ENCODE measurements around the gene TLN1. TPM values are rescaled to one million over a fixed set of nuclear protein-coding genes. Genes with fewer than 3 reads are reported as not detected.
A peak's percentile ranks its signal among the peaks of the same experiment; 100 is the strongest.

TLN1 gene
- total and polyA plus RNA-seq, 2 of the 4 experiments (the other 2 are of a cell fraction): 228 to 346 TPM

- POLR2A ChIA-PET (ENCODE audit: unreplicated experiment): no interaction called here
Observed at GRCh38 chr9:35734096-35734495, 2.1 kb upstream of the TLN1 start.

More at GRCh38 chr9:35734096-35734495, 2.1 kb upstream of the TLN1 start:
- Histone ChIP-seq H2BK15ac (ENCODE audit: low read depth, low read length) (no peak overlapping the region), H3K14ac (replicated peaks; ENCODE audit: low read depth, low read length) (no peak overlapping the region), H4K5ac (ENCODE audit: low read depth, low read length) (no peak overlapping the region), H2BK20ac (ENCODE audit: low read depth, low read length) (no peak overlapping the region), H2AK5ac (ENCODE audit: low read depth, low read length) (no peak overlapping the region), H3K27me3 (ENCODE audit: control insufficient read depth, insufficient read depth, low read length) (no peaks in the 10 kb centered on the region), H3K4me2 (ENCODE audit: low read depth, low read length) (no peak overlapping the region), H4K91ac (ENCODE audit: insufficient read depth, low read depth, low read length) (no peak overlapping the region), H2AFZ (replicated peaks; ENCODE audit: low read length, poor library complexity) (no peak overlapping the region), H3K18ac (ENCODE audit: low read depth, low read length) (no peak overlapping the region), H3K9ac (ENCODE audit: low read depth, low read length) (no peak overlapping the region), H2BK120ac (ENCODE audit: low read depth, low read length) (no peak overlapping the region), H3K4me3 (ENCODE audit: insufficient read depth, low read depth, low read length) (no peak overlapping the region), H2BK5ac (ENCODE audit: low read depth, low read length, poor library complexity, severe bottlenecking) (no peak overlapping the region), H3K9me3 (ENCODE audit: control insufficient read depth, insufficient read depth, low read length) (no peaks in the 10 kb centered on the region), H3K27ac (ENCODE audit: insufficient read depth, low read length) (no peak overlapping the region), H4K8ac (ENCODE audit: low read depth in 2 of 2, low read length in 2 of 2) (no peak overlapping the region), H3K79me1 (ENCODE audit: low read depth in 1 of 2, low read length in 2 of 2) (peaks cover 19 to 78% of the 10 kb centered on the region in 2 experiments), H2AK9ac (replicated peaks; ENCODE audit: low read depth, low read length, poor library complexity) (no peak overlapping the region), H4K20me1 (ENCODE audit: insufficient read depth, low read length) (peaks cover 32% of the 10 kb centered on the region), H3K56ac (ENCODE audit: extremely low read depth, insufficient read depth, low read length) (no peak overlapping the region), H3K23ac (ENCODE audit: low read depth, low read length) (no peak overlapping the region), H3K9me1 (ENCODE audit: insufficient read depth, low read length) (peaks cover 3% of the 10 kb centered on the region; the same call in 1 of the 2 replicates), H3K4ac (ENCODE audit: low read depth, low read length) (no peak overlapping the region), H3K36me3 (ENCODE audit: control insufficient read depth, insufficient read depth, low read length) (peaks cover 35% of the 10 kb centered on the region), H3K4me1 (ENCODE audit: control insufficient read depth, insufficient read depth, low read length) (peaks cover 8% of the 10 kb centered on the region)
- intact Hi-C loops (cut with micrococcal nuclease): no loop called here
- DNase-seq (peak; percentile 31), ATAC-seq (ENCODE audit: low read depth) (no peak)
- CTCF ChIA-PET: interaction anchor here (0.6 to 1.2 kb wide), 4 partner anchors 13 to 719 kb away, joined by 3 to 4 read pairs (median 4); no protein-coding TSS in a partner anchor
- whole genome bisulfite sequencing, 2 experiments (ENCODE audit: extremely low coverage in 2 of 2, insufficient read length in 1 of 2): no CpG with 5 or more reads among the region's 3 CpGs
- dilution Hi-C loops (cut with HindIII; ENCODE audit: low sequenced_read_pairs, unreplicated experiment): no loop called here
- in situ Hi-C loops (cut with MboI; ENCODE audit: low sequenced_read_pairs): no loop called here
- TF ChIP-seq ELK1 (IDR thresholded peaks at IDR 0.05; ENCODE audit: borderline replicate concordance, low read depth, low read length): no peak
- TF ChIP-seq MAFK (IDR thresholded peaks at IDR 0.05; ENCODE audit: low read depth, low read length): peak; percentile 2; the same call in 1 of the 2 replicates
- no TSS peak for BruUV-seq (replicated peaks)
